ENCODE measurements around the gene GALR3. TPM values are rescaled to one million over a fixed set of nuclear protein-coding genes. Genes with fewer than 3 reads are reported as not detected.

The GALR3 gene
- total and polyA plus RNA-seq, 2 experiments from 2014 or later: not detected

DNA sequence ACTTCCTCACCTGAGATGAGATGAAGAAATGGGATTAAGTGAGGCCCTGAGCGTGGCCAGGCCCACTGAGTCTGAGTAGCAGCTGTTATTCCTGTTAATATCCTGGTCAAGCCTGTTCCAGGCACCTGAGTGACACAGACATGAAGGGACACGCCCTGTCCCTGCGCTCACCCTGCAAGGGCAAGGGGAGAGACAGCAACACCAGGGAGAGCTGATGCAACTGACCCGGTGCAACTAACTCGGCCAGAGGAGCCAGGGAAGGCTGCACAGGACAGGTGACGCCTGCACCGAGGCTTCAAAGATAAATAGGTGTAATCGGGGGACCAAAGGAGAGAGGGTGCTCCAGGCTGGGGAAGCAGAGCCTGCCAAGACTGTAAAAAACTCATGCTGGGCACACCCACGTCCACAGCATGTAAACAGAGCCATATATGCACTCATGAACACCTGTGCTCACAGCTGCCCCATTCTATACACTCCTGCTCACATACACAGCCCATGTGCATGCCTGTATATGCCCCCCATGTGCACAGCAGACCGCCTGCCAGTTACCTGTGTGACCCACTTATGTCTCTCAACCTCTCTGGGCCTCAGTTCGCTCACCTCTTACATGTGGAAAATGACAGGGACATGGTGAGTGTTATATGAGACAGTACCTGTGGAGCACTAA, 38.2 kb upstream of the GALR3 start:
- no peak for DNase-seq
- H3K9me3 ChIP-seq (ENCODE audit: low read depth): no peaks in the 10 kb centered on the region
- no peaks in the 10 kb centered on the region for H4K20me1 ChIP-seq (ENCODE audit: insufficient read depth)
- 59 to 67% methylated on average over 11 of the region's 11 CpGs for WGBS, 2 experiments (ENCODE audit: low coverage in 1 of 2, low lambda C conversion rate in 2 of 2, missing lambda C conversion rate in 2 of 2)
- no peaks in the 10 kb centered on the region for H3K36me3 ChIP-seq (ENCODE audit: low read depth)
- in situ Hi-C loops (cut with MboI): no loop called here
- no peak overlapping the region for H3K4me3 ChIP-seq
- H3K79me2 ChIP-seq (ENCODE audit: insufficient read depth): no peaks in the 10 kb centered on the region
- TF ChIP-seq EZH2 (IDR thresholded peaks at IDR 0.05; ENCODE audit: insufficient read depth, poor library complexity, severe bottlenecking) (no peak), EZH2phosphoT487 (IDR thresholded peaks at IDR 0.05; ENCODE audit: insufficient read depth, low read depth) (no peak)
- H3K27me3 ChIP-seq (replicated peaks; ENCODE audit: insufficient read depth): no peaks in the 10 kb centered on the region
- no peak overlapping the region for H3K4me2 ChIP-seq (ENCODE audit: unreplicated experiment)
- peaks cover 14% of the 10 kb centered on the region for H3K4me1 ChIP-seq (ENCODE audit: insufficient read depth)
- no peak overlapping the region for H3K9ac ChIP-seq
- no peak overlapping the region for H3K27ac ChIP-seq
- no peak overlapping the region for H2AFZ ChIP-seq
- H3K9me2 ChIP-seq (ENCODE audit: insufficient read depth): no peaks in the 10 kb centered on the region
- no peaks in the 10 kb centered on the region for H3F3A ChIP-seq (ENCODE audit: insufficient read depth)

DNA sequence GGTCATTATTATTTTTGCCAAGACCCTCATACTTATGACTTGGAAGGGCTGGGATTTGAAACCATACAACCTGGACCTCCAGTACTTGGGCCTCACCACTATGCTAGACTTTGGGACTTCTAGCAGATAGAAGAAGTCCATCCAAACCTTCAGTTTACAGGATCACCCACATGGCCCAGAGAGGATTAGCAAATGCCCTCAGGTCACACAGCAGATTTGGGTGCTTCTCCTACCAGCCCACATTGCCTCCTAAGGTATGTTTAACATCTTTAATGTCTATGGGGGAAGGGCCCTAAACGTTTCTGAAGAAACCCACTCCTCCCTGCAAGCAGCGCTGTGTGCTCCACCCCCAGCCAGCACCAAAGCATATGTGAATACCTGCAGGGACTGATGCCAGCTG, 32.9 kb upstream of the GALR3 start:
- 50 to 53% methylated on average over 2 of the region's 2 CpGs for WGBS, 2 experiments (ENCODE audit: low coverage in 1 of 2, low lambda C conversion rate in 2 of 2, missing lambda C conversion rate in 2 of 2)
- Histone ChIP-seq H3K9ac (no peak overlapping the region), H3K4me1 (ENCODE audit: insufficient read depth) (no peaks in the 10 kb centered on the region), H3K9me2 (ENCODE audit: insufficient read depth) (no peaks in the 10 kb centered on the region), H3K36me3 (ENCODE audit: low read depth) (no peaks in the 10 kb centered on the region), H3K27me3 (replicated peaks; ENCODE audit: insufficient read depth) (no peaks in the 10 kb centered on the region), H3K27ac (no peak overlapping the region), H3K9me3 (ENCODE audit: low read depth) (no peaks in the 10 kb centered on the region), H3K4me3 (no peak overlapping the region), H3K79me2 (ENCODE audit: insufficient read depth) (no peaks in the 10 kb centered on the region), H2AFZ (no peak overlapping the region), H3K4me2 (ENCODE audit: unreplicated experiment) (no peak overlapping the region), H4K20me1 (ENCODE audit: insufficient read depth) (no peaks in the 10 kb centered on the region), H3F3A (ENCODE audit: insufficient read depth) (peaks cover 10% of the 10 kb centered on the region; the same call in 1 of the 2 replicates)
- TF ChIP-seq EZH2 (IDR thresholded peaks at IDR 0.05; ENCODE audit: insufficient read depth, poor library complexity, severe bottlenecking) (no peak), EZH2phosphoT487 (IDR thresholded peaks at IDR 0.05; ENCODE audit: insufficient read depth, low read depth) (no peak)
- no peak for DNase-seq
- in situ Hi-C loops (cut with MboI): loop anchor here (10.0 kb wide), 1 partner anchor 165 kb away; no protein-coding TSS in a partner anchor

DNA sequence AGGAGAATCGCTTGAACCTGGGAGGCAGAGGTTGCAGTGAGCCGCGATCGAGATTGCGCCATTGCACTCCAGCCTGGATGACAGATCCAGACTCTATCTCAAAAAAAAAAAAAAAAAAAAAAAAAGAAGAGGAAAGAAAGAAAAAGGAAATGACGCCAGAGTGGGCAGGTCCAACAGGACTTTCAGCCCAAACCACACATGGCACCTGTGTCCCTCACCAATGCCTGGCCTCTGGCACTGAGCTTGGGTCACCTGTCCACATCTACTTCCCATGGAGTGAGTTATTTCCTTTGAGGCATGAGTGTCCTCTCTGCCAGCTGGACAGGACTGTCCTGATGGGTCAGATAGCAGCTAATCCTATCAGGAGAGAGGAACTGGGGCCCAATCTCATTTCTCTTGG, 30.7 kb upstream of the GALR3 start:
- H3K27ac ChIP-seq: no peak overlapping the region
- H3K36me3 ChIP-seq (ENCODE audit: low read depth): no peaks in the 10 kb centered on the region
- no peaks in the 10 kb centered on the region for H3K9me2 ChIP-seq (ENCODE audit: insufficient read depth)
- WGBS, 2 experiments (ENCODE audit: low coverage in 1 of 2, low lambda C conversion rate in 2 of 2, missing lambda C conversion rate in 2 of 2): 85 to 94% methylated on average over 5 to 6 of the region's 6 CpGs
- H3K79me2 ChIP-seq (ENCODE audit: insufficient read depth): no peaks in the 10 kb centered on the region
- no peak overlapping the region for H3K4me2 ChIP-seq (ENCODE audit: unreplicated experiment)
- no peak for DNase-seq
- peaks cover 10% of the 10 kb centered on the region; the same call in 1 of the 2 replicates for H3F3A ChIP-seq (ENCODE audit: insufficient read depth)
- no peaks in the 10 kb centered on the region for H3K9me3 ChIP-seq (ENCODE audit: low read depth)
- H3K4me1 ChIP-seq (ENCODE audit: insufficient read depth): no peaks in the 10 kb centered on the region
- no peaks in the 10 kb centered on the region for H4K20me1 ChIP-seq (ENCODE audit: insufficient read depth)
- H2AFZ ChIP-seq: no peak overlapping the region
- TF ChIP-seq EZH2phosphoT487 (IDR thresholded peaks at IDR 0.05; ENCODE audit: insufficient read depth, low read depth) (no peak), EZH2 (IDR thresholded peaks at IDR 0.05; ENCODE audit: insufficient read depth, poor library complexity, severe bottlenecking) (no peak)
- H3K4me3 ChIP-seq: no peak overlapping the region
- no peak overlapping the region for H3K9ac ChIP-seq
- in situ Hi-C loops (cut with MboI): loop anchor here (10.0 kb wide), 1 partner anchor 168 kb away; no protein-coding TSS in a partner anchor
- H3K27me3 ChIP-seq (replicated peaks; ENCODE audit: insufficient read depth): no peaks in the 10 kb centered on the region

DNA sequence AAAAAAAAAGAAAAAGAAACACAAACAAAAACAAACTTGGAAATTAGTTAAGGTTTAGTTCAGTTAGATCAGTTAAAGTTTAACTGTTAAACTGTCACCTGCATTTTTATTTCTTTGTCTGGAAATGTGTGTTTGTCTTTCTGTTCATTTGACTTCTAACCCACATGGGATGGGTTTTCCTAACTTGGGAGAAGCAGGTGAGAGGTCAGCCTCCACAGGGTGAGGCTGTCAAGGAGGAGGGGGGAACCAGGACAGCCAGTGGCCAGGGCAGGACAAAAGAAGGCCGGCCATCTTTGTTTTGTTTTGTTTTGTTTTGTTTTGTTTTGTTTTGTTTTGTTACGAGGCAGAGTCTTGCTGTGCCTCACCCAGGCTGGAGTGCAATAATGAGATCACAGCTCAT, 28.8 kb upstream of the GALR3 start:
- Histone ChIP-seq H3K9me2 (ENCODE audit: insufficient read depth) (no peaks in the 10 kb centered on the region), H4K20me1 (ENCODE audit: insufficient read depth) (no peaks in the 10 kb centered on the region), H3K27ac (no peak overlapping the region), H3K4me3 (no peak overlapping the region), H3K36me3 (ENCODE audit: low read depth) (no peaks in the 10 kb centered on the region), H3F3A (ENCODE audit: insufficient read depth) (peaks cover 10% of the 10 kb centered on the region; the same call in 1 of the 2 replicates), H3K9ac (no peak overlapping the region), H3K4me2 (ENCODE audit: unreplicated experiment) (no peak overlapping the region), H3K4me1 (ENCODE audit: insufficient read depth) (no peaks in the 10 kb centered on the region), H2AFZ (no peak overlapping the region), H3K79me2 (ENCODE audit: insufficient read depth) (no peaks in the 10 kb centered on the region), H3K27me3 (replicated peaks; ENCODE audit: insufficient read depth) (no peaks in the 10 kb centered on the region), H3K9me3 (ENCODE audit: low read depth) (no peaks in the 10 kb centered on the region)
- DNase-seq: no peak
- in situ Hi-C loops (cut with MboI): loop anchor here (10.0 kb wide), 1 partner anchor 170 kb away; no protein-coding TSS in a partner anchor
- 48 to 51% methylated on average over 2 of the region's 2 CpGs for WGBS, 2 experiments (ENCODE audit: low coverage in 1 of 2, low lambda C conversion rate in 2 of 2, missing lambda C conversion rate in 2 of 2)
- no peak for TF ChIP-seq EZH2phosphoT487 (IDR thresholded peaks at IDR 0.05; ENCODE audit: insufficient read depth, low read depth)
- no peak for TF ChIP-seq EZH2 (IDR thresholded peaks at IDR 0.05; ENCODE audit: insufficient read depth, poor library complexity, severe bottlenecking)

Data from GM23248 (cell line).